D721Med (cell line): Measurements from ENCODE around the gene FAM181A.

Source experiments
- DNase-seq: peaks from one replicate; pipeline ENCODE4 v3.0.0; 2011; ENCODE audit warnings: low spot score; ENCODE audit not compliant: insufficient read length
- FAIRE-seq: peaks from 2 replicates; lab custom pipeline; 2011; peaks lifted over from hg19 to GRCh38; lab: Jason Lieb, UNC
- TF ChIP-seq, protein P1 (sequence below): IDR thresholded peaks from 2 replicates; pipeline ENCODE4 v1.5.1; 2012; ENCODE audit warnings: mild to moderate bottlenecking, control low read depth; ENCODE audit not compliant: insufficient read depth; ENCODE audit errors: missing control alignments

The FAM181A gene

DNA sequence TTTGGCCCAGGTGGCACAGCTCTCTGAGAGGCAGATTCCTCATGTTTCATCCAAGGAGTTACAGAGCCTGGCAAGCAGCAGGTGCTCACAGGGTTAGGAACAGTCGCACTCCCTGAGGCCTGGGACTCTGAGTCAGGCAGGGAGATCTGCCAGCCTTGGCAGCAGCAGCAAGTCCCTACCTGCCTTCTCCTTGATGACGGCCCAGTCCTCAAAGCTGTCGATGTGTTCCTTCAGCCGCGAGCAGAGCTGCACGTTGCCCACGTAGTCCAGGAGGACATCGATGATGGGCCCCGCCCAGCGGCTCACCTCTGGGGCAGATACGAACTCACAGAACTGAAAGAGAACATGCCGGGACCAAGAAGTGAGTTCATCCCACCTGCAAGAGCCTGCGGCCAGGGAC lies 10.4 kb downstream of the FAM181A start:
- DNase-seq = no peak
- no peak for FAIRE-seq
- TF ChIP-seq, protein P1, sequence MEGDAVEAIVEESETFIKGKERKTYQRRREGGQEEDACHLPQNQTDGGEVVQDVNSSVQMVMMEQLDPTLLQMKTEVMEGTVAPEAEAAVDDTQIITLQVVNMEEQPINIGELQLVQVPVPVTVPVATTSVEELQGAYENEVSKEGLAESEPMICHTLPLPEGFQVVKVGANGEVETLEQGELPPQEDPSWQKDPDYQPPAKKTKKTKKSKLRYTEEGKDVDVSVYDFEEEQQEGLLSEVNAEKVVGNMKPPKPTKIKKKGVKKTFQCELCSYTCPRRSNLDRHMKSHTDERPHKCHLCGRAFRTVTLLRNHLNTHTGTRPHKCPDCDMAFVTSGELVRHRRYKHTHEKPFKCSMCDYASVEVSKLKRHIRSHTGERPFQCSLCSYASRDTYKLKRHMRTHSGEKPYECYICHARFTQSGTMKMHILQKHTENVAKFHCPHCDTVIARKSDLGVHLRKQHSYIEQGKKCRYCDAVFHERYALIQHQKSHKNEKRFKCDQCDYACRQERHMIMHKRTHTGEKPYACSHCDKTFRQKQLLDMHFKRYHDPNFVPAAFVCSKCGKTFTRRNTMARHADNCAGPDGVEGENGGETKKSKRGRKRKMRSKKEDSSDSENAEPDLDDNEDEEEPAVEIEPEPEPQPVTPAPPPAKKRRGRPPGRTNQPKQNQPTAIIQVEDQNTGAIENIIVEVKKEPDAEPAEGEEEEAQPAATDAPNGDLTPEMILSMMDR = no peak

DNA sequence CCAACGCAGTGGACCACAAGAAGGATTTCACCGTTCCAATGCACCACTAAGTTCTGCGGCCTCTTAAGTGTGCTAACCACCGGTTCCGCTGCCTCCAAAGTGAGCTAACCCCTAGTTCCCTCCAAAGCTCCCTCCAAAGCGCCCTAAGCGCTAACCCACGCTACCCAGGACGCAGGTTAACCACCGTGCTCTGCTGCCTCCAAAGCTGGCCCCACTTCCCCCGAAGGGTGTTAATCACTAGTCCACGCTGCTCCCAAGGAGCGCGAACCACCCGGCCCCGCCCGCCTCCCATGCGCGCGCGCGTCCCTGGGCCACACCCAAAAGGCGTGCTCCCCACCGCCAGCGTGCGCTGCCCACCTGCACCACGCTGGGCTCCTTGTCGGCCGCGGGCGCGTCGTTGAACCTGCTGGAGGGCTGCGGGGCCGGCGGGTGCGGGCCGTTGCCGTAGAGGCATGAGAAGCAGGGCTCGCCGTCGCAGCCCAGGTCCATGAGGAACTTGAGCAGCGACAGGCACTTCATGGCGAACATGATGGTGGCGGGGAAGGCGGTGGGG lies 11.7 kb downstream of the FAM181A start:
- FAIRE-seq = no peak
- TF ChIP-seq, protein P1 = no peak
- no peak for DNase-seq

DNA sequence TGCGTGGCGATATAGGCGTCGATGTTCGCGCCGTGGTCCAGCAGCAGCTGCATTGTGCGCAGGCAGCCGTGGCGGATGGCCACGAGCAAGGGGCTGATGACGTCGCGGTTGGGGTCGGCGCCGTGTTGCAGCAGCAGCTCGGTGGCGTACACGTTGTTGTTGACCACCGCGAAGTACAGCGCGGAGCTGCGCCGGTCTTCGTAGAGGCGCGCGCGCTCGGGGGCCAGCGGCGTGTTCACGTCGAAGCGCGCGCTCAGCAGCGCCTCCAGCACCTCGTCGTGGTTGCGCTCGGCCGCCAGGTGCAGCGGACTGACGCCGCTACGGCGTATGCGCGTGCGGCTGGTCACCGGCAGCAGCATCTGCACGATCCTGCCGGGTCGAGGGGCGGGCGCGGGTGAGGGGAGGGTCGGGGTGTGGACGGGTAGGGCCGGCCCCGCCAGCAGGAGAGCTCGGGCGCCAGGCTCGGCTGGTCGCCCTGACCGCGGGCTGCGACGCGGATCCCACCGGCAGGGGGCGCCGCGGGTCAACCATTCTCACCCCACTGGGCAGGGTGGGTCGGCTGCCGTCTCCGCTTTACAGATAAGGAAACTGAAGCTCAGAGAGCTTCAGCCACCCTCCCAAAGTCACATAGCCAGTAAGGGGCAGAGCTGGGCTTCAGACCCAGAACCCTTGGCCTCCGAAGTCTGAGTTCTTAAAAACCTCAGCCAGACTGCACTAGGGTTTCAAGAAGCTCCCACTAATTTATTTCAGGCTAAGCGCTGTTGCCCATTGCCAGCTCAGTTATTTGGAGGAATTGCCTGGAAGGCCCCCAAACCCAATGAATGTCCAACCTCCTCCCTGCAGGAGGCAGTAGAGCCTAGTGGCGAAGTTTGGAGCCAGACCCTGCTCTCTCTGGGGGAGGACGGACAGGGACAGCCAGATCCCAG lies 12.4 kb downstream of the FAM181A start:
- DNase-seq (peak; percentile 88), FAIRE-seq (no peak)
- TF ChIP-seq, protein P1 = peak; percentile 51

DNA sequence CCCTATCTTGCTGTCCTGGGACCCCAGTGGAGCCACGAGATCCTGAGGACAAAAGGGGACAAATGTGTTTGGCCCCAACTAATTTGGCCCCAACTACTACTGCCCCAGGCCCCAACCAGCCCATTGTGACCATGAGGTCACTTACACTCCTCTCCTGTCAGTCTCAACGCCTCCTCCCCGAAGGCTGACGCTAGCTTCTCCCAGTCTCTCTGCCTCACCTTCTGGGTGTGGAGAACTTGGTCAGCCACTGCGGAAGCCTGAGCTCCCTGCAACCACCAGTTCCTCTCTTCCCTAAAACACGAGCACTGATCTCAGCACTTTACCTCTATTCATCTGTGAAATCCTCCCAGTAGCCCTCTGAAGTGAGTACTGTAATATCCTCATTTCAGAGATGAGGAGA lies 13.3 kb downstream of the FAM181A start:
- TF ChIP-seq, protein P1 = no peak

DNA sequence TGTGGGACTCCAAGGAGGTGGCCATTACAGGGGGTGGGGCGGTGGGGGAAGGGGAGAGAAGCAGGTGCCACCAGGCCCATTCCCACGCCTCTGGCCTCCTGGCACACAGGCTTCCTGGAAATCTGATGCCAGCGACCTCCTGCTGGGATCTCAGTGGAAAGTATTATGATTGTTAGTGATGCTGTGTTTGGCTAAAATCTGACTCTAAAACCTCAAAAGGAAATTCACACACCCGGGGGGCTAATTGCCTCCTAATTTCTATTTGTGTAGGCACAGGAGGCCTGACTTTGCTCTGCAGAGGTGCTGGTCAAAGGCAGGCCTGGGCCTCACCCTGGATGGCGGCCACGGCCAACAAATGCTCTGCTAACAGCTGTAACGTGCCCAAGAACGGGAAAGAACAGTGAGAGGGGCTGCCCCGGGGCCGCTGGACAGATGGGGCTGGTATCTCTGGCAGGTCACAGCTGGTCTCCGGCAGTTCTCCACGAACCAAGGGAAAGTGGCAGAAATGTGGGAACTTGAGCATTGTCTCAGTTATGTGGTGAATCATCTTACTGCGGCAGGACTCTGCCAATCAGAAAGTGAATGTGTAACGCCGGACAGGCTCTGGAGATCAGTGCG lies 14.3 kb downstream of the FAM181A start:
- DNase-seq = no peak
- FAIRE-seq = no peak
- TF ChIP-seq, protein P1 = no peak

More for the DNA sequence above, 13.3 kb downstream of the FAM181A start:
- DNase-seq (no peak), FAIRE-seq (no peak)

DNA sequence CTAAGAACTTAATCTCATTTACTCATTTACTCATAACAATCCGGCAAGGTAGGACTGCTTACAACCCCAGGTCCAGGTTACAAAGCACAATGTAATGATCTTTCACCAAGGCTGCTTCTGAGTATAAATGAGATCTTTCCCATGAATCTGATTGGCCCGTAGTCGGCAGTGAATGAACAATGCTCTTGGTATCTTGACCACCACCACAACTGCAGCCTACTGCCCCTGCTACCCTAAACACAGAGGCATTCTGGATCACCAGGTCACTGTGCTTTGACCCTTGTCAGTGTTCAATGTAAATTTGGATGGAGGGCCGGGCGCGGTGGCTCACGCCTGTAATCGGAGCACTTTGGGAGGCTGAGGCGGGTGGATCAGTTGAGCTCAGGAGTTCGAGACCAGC lies 15.9 kb downstream of the FAM181A start:
- TF ChIP-seq, protein P1 = no peak
- DNase-seq = peak; percentile 53
- no peak for FAIRE-seq
